DOHH2 (cell line): ENCODE data around the gene GATA5.

ENCODE experiments used
- CTCF ChIP-seq: fragments of 200-600 bp; sonication (generic); IDR thresholded peaks from one replicate; pipeline ENCODE4 v1.5.1; 2014; ENCODE audit warnings: antibody characterized with exemption, mild to moderate bottlenecking, low read depth, low read length; ENCODE audit not compliant: poor library complexity, severe bottlenecking
- EZH2phosphoT487 ChIP-seq: fragments of 200-600 bp; sonication (generic); IDR thresholded peaks from 2 replicates; pipeline ENCODE4 v1.6.1; 2017; ENCODE audit warnings: borderline replicate concordance, mild to moderate bottlenecking, antibody characterized with exemption, low read length, moderate library complexity, mixed read lengths

GRCh38 chr20:62472138-62472940 is 3.5 kb downstream of the GATA5 start:
- TF ChIP-seq CTCF, result no peak
- no peak for TF ChIP-seq EZH2phosphoT487
